Upper lobe of left lung (tissue), 4 donors: Measurements from ENCODE around the gene CELSR1.

Experiments
- CTCF ChIP-seq, 6 experiments: fragments of 450-650 bp in 4 of 6; fragments of 200-600 bp in 2 of 6; sonication (generic) in 2 of 6; IDR thresholded peaks; one replicate each; pipeline ENCODE4 v1.5.1; 2016 to 2019; ENCODE audit warnings: antibody characterized with exemption in 6 of 6
- POLR2AphosphoS5 ChIP-seq, 2 donors: sonication (generic); formaldehyde crosslinking; IDR thresholded peaks; one replicate each; pipeline ENCODE4 v1.5.1; 2017; ENCODE audit warnings: antibody characterized with exemption in 2 of 2

GRCh38 chr22:46337870-46338269 is 199.6 kb downstream of the CELSR1 start:
- no peak for TF ChIP-seq CTCF (IDR thresholded peaks at IDR 0.05)
- TF ChIP-seq POLR2AphosphoS5 (IDR thresholded peaks at IDR 0.05): no peak
